ENCODE measurements around the gene HHAT.

Gene HHAT

GRCh38 chr1:210359255-210359654 lies 30.6 kb downstream of the HHAT start:
- DNase-seq (ENCODE audit: low spot score), result no peak

- peak; percentile 9 for DNase-seq (ENCODE audit: low spot score)
Measured at GRCh38 chr1:210360852-210361477, 32.3 kb downstream of the HHAT start.

GRCh38 chr1:210361665-210362064 lies 33.0 kb downstream of the HHAT start:
- no peak for DNase-seq (ENCODE audit: low spot score)

GRCh38 chr1:210362526-210362925 lies 33.8 kb downstream of the HHAT start:
- DNase-seq (ENCODE audit: low spot score), result no peak

- DNase-seq (ENCODE audit: low spot score), result no peak
Measured at GRCh38 chr1:210363119-210363518, 34.4 kb downstream of the HHAT start.

GRCh38 chr1:210364479-210364878 lies 35.8 kb downstream of the HHAT start:
- DNase-seq (ENCODE audit: low spot score), result no peak

GRCh38 chr1:210366767-210367166 lies 38.1 kb downstream of the HHAT start:
- DNase-seq (ENCODE audit: low spot score), result no peak

GRCh38 chr1:210367566-210367965 lies 38.9 kb downstream of the HHAT start:
- no peak for DNase-seq (ENCODE audit: low spot score)

GRCh38 chr1:210369425-210369824 lies 40.7 kb downstream of the HHAT start:
- no peak for DNase-seq (ENCODE audit: low spot score)

GRCh38 chr1:210371916-210372315 lies 43.2 kb downstream of the HHAT start:
- DNase-seq (ENCODE audit: low spot score), result no peak

- no peak for DNase-seq (ENCODE audit: low spot score)
Measured at GRCh38 chr1:210372491-210372890, 43.8 kb downstream of the HHAT start.

GRCh38 chr1:210372931-210373627 lies 44.4 kb downstream of the HHAT start:
- no peak for DNase-seq (ENCODE audit: low spot score)

GRCh38 chr1:210373628-210373877 lies 44.9 kb downstream of the HHAT start:
- DNase-seq (ENCODE audit: low spot score), result no peak

- DNase-seq (ENCODE audit: low spot score), result peak; percentile 59
Measured at GRCh38 chr1:210373878-210374599, 45.3 kb downstream of the HHAT start.

- no peak for DNase-seq (ENCODE audit: low spot score)
Measured at GRCh38 chr1:210374600-210374953, 45.9 kb downstream of the HHAT start.

GRCh38 chr1:210376836-210377372 lies 48.2 kb downstream of the HHAT start:
- DNase-seq (ENCODE audit: low spot score), result no peak

GRCh38 chr1:210377731-210378333 lies 49.1 kb downstream of the HHAT start:
- DNase-seq (ENCODE audit: low spot score), result no peak

- DNase-seq (ENCODE audit: low spot score), result no peak
Measured at GRCh38 chr1:210378736-210379135, 50.0 kb downstream of the HHAT start.

GRCh38 chr1:210381934-210382333 lies 53.2 kb downstream of the HHAT start:
- DNase-seq (ENCODE audit: low spot score), result no peak

GRCh38 chr1:210384625-210385024 lies 55.9 kb downstream of the HHAT start:
- DNase-seq (ENCODE audit: low spot score), result no peak

GRCh38 chr1:210385228-210385627 lies 56.5 kb downstream of the HHAT start:
- DNase-seq (ENCODE audit: low spot score), result no peak

GRCh38 chr1:210394281-210394821 lies 65.6 kb downstream of the HHAT start:
- DNase-seq (ENCODE audit: low spot score), result no peak

GRCh38 chr1:210396541-210396940 lies 67.8 kb downstream of the HHAT start:
- DNase-seq (ENCODE audit: low spot score), result no peak

All from germinal center (tissue), 1 donor.